HepG2 (cell line): ENCODE data around the gene SOBP. TPM values are rescaled to one million over a fixed set of nuclear protein-coding genes. Genes with fewer than 3 reads are reported as not detected.
A peak's percentile ranks its signal among the peaks of the same experiment; 100 is the strongest.

Source experiments
- ATF7 ChIP-seq, 2 experiments: fragments of 450-650 bp in 1 of 2; sonication (generic) in 1 of 2; formaldehyde crosslinking in 1 of 2; IDR thresholded peaks; 2 replicates each; pipeline versions ENCODE4 v1.4.0 to v1.6.1; 2016 to 2020; ENCODE audit warnings: antibody characterized with exemption in 1 of 2, mild to moderate bottlenecking in 1 of 2, missing genetic modification reagents in 1 of 2
- FOSL2 ChIP-seq: sonication (generic); formaldehyde crosslinking; IDR thresholded peaks from 2 replicates; pipeline ENCODE4 v1.4.0; 2020; ENCODE audit warnings: missing genetic modification reagents
- FOXP4 ChIP-seq: sonication (generic); formaldehyde crosslinking; IDR thresholded peaks from 2 replicates; pipeline ENCODE4 v1.4.0; 2020; ENCODE audit warnings: missing genetic modification reagents
- MBNL3 ChIP-seq: fragments of 250-450 bp; sonication (Bioruptor Pico); conservative IDR thresholded peaks from 2 replicates; pipeline ENCODE4 v1.8.0; 2022; ENCODE audit warnings: mild to moderate bottlenecking, inconsistent platforms
- RBAK ChIP-seq: sonication (generic); formaldehyde crosslinking; IDR thresholded peaks from 2 replicates; pipeline ENCODE4 v1.5.1; 2020; ENCODE audit warnings: mild to moderate bottlenecking, missing genetic modification reagents
- TOPORS ChIP-seq: sonication (generic); formaldehyde crosslinking; IDR thresholded peaks from 2 replicates; pipeline ENCODE4 v1.8.0; 2023; ENCODE audit warnings: mild to moderate bottlenecking, missing genetic modification reagents
- ZBTB39 ChIP-seq: sonication (generic); formaldehyde crosslinking; IDR thresholded peaks from 2 replicates; pipeline ENCODE4 v1.5.0; 2020; ENCODE audit warnings: missing genetic modification reagents
- ZNF205 ChIP-seq: IDR thresholded peaks from 2 replicates; pipeline ENCODE4 v1.6.1; 2018; ENCODE audit warnings: missing biosample characterization, missing genetic modification reagents
- ZNF431 ChIP-seq: sonication (generic); formaldehyde crosslinking; IDR thresholded peaks from 2 replicates; pipeline ENCODE4 v1.9.0; 2022; ENCODE audit warnings: missing genetic modification reagents, low read depth, mild to moderate bottlenecking, borderline replicate concordance
- ZNF460 ChIP-seq: sonication (generic); formaldehyde crosslinking; IDR thresholded peaks from 2 replicates; pipeline ENCODE4 v1.5.1; 2020; ENCODE audit warnings: missing genetic modification reagents, mild to moderate bottlenecking, borderline replicate concordance
- ZNF510 ChIP-seq: sonication (generic); formaldehyde crosslinking; IDR thresholded peaks from 2 replicates; pipeline ENCODE4 v1.4.0; 2020; ENCODE audit warnings: low read depth, mild to moderate bottlenecking, missing genetic modification reagents
- ZNF674 ChIP-seq: sonication (generic); formaldehyde crosslinking; IDR thresholded peaks from 2 replicates; pipeline ENCODE4 v1.5.0; 2020; ENCODE audit warnings: low read depth, mild to moderate bottlenecking, missing genetic modification reagents
- ZNF761 ChIP-seq: sonication (generic); formaldehyde crosslinking; conservative IDR thresholded peaks from 2 replicates; pipeline ENCODE4 v1.4.0; 2020; ENCODE audit warnings: mild to moderate bottlenecking, missing genetic modification reagents
- polyA plus RNA-seq, 8 experiments: library from polyadenylated mRNA; depleted of rRNA in 3 of 8; stranded (reverse) in 7 of 8; unstranded in 1 of 8; fragments of >200 nt; fragmentation: Illumina TruSeq in 4 of 8; extraction: Trizol in 4 of 8; gene quantifications; 2 replicates each; pipeline versions ENCODE4 v1.2.1 to v1.2.3, GENCODE V29; 2011 to 2016; ENCODE audit warnings: low read depth in 4 of 8, missing spikeins in 1 of 8, mixed read lengths in 1 of 8; ENCODE audit not compliant: insufficient read depth in 1 of 8
- total RNA-seq, 5 experiments: library from RNA; depleted of rRNA; stranded (reverse); fragments of >200 nt; fragmentation: Illumina TruSeq; extraction: Trizol; gene quantifications; 2 replicates each; pipeline ENCODE4 v1.2.3, GENCODE V29; 2016; ENCODE audit warnings: low read depth in 1 of 5
- TF ChIP-seq, protein P1 (sequence below): sonication (generic); formaldehyde crosslinking; IDR thresholded peaks from 2 replicates; pipeline ENCODE4 v1.4.0; 2020; ENCODE audit warnings: mild to moderate bottlenecking, missing genetic modification reagents
- TF ChIP-seq, protein P2 (sequence below): IDR thresholded peaks from 2 replicates; pipeline ENCODE4 v1.6.1; 2018; ENCODE audit warnings: missing genetic modification reagents
- TF ChIP-seq, protein P3 (sequence below): sonication (generic); formaldehyde crosslinking; IDR thresholded peaks from 2 replicates; pipeline ENCODE4 v1.4.0; 2020; ENCODE audit warnings: mild to moderate bottlenecking, missing genetic modification reagents
- TF ChIP-seq, protein P4 (sequence below): sonication (generic); formaldehyde crosslinking; IDR thresholded peaks from 2 replicates; pipeline ENCODE4 v1.4.0; 2020; ENCODE audit warnings: missing genetic modification reagents
- TF ChIP-seq, protein P5 (sequence below): sonication (generic); formaldehyde crosslinking; IDR thresholded peaks from 2 replicates; pipeline ENCODE4 v1.4.0; 2020; ENCODE audit warnings: missing genetic modification reagents

The SOBP gene
- total and polyA plus RNA-seq, 2 of the 13 experiments (the other 11 are each of a cell fraction or from before 2014, with no cell fraction given) = 1.5 to 6.9 TPM

GRCh38 chr6:107666084-107666980, 176.4 kb downstream of the SOBP start (continued):
- TF ChIP-seq, protein P1, sequence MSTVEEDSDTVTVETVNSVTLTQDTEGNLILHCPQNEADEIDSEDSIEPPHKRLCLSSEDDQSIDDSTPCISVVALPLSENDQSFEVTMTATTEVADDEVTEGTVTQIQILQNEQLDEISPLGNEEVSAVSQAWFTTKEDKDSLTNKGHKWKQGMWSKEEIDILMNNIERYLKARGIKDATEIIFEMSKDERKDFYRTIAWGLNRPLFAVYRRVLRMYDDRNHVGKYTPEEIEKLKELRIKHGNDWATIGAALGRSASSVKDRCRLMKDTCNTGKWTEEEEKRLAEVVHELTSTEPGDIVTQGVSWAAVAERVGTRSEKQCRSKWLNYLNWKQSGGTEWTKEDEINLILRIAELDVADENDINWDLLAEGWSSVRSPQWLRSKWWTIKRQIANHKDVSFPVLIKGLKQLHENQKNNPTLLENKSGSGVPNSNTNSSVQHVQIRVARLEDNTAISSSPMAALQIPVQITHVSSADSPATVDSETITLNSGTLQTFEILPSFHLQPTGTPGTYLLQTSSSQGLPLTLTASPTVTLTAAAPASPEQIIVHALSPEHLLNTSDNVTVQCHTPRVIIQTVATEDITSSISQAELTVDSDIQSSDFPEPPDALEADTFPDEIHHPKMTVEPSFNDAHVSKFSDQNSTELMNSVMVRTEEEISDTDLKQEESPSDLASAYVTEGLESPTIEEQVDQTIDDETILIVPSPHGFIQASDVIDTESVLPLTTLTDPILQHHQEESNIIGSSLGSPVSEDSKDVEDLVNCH = no peak
- no peak for TF ChIP-seq ZNF674 (CRISPR knock-in tag)
- TF ChIP-seq, protein P2, sequence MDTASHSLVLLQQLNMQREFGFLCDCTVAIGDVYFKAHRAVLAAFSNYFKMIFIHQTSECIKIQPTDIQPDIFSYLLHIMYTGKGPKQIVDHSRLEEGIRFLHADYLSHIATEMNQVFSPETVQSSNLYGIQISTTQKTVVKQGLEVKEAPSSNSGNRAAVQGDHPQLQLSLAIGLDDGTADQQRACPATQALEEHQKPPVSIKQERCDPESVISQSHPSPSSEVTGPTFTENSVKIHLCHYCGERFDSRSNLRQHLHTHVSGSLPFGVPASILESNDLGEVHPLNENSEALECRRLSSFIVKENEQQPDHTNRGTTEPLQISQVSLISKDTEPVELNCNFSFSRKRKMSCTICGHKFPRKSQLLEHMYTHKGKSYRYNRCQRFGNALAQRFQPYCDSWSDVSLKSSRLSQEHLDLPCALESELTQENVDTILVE (CRISPR knock-in tag) = no peak
- no peak for TF ChIP-seq MBNL3 (CRISPR knock-in tag)
- no peak for TF ChIP-seq ATF7 (IDR thresholded peaks at IDR 0.05)
- TF ChIP-seq ATF7 (CRISPR knock-in tag; IDR thresholded peaks at IDR 0.05) = no peak
- TF ChIP-seq, protein P3, sequence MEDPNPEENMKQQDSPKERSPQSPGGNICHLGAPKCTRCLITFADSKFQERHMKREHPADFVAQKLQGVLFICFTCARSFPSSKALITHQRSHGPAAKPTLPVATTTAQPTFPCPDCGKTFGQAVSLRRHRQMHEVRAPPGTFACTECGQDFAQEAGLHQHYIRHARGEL (CRISPR knock-in tag) = no peak
- peak; percentile 72 for TF ChIP-seq FOXP4 (CRISPR knock-in tag)
- TF ChIP-seq, protein P4, sequence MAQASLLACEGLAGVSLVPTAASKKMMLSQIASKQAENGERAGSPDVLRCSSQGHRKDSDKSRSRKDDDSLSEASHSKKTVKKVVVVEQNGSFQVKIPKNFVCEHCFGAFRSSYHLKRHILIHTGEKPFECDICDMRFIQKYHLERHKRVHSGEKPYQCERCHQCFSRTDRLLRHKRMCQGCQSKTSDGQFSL (CRISPR knock-in tag) = no peak
- no peak for TF ChIP-seq ZBTB39
- TF ChIP-seq ZNF510 (CRISPR knock-in tag) = no peak
- no peak for TF ChIP-seq ZNF761 (CRISPR knock-in tag)
- no peak for TF ChIP-seq TOPORS (CRISPR knock-in tag)
- TF ChIP-seq RBAK = no peak
- peak; percentile 60 for TF ChIP-seq FOSL2 (CRISPR knock-in tag)
- TF ChIP-seq, protein P5, sequence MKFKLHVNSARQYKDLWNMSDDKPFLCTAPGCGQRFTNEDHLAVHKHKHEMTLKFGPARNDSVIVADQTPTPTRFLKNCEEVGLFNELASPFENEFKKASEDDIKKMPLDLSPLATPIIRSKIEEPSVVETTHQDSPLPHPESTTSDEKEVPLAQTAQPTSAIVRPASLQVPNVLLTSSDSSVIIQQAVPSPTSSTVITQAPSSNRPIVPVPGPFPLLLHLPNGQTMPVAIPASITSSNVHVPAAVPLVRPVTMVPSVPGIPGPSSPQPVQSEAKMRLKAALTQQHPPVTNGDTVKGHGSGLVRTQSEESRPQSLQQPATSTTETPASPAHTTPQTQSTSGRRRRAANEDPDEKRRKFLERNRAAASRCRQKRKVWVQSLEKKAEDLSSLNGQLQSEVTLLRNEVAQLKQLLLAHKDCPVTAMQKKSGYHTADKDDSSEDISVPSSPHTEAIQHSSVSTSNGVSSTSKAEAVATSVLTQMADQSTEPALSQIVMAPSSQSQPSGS = peak; percentile 60; the same call in 1 of the 2 replicates
- no peak for TF ChIP-seq ZNF205 (CRISPR knock-in tag)
- TF ChIP-seq ZNF431 (CRISPR knock-in tag) = no peak
- no peak for TF ChIP-seq ZNF460 (CRISPR knock-in tag)
